M059J (cell line): ENCODE measurements around the gene CFAP300. TPM values are rescaled to one million over a fixed set of nuclear protein-coding genes. Genes with fewer than 3 reads are reported as not detected.
A peak's percentile ranks its signal among the peaks of the same experiment; 100 is the strongest.

Source experiments
- DNase-seq: peaks from one replicate; pipeline ENCODE4 v3.0.0-alpha.2; 2012; ENCODE audit warnings: low read depth
- total RNA-seq: library from RNA; depleted of rRNA; stranded (reverse); fragments of >200 nt; shearing (Covaris generic); gene quantifications from 2 replicates; pipeline ENCODE4 v1.2.3, GENCODE V29; 2014; rRNA removed

The CFAP300 gene
- total RNA-seq, result 2.5 and 5.6 TPM in 2 replicates

DNA sequence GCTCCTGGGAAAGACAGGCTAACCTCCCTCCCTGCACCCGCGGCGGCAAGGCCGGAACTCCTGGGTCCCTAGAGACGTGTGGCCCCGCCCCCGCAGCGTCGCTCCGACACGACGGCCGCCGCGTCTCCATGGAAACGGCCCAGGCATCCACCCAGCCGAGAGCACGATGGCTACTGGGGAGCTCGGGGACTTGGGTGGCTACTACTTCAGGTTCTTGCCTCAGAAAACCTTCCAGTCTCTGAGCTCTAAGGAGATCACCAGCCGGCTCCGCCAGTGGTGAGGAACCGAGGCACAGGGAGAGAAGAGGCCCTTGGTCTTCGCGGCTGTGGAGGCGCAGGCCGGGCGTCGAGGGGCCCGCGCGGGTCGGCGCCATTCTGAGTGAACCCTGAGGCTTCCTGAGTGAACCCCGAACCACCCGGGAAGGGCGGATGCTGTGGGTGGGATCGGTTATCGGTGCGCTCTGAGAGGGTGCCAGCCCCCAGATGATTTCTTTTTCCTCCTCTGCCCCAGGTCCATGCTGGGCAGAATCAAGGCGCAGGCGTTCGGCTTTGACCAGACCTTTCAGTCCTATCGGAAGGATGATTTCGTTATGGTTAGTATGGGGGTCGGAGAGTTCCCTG lies at the start of gene CFAP300:
Gene CFAP300 (plus strand): TSS at position 133 of the 620 bp plus-strand sequence. CDS start 34 bp downstream, at position 167.
- DNase-seq, result peak; percentile 83

DNA sequence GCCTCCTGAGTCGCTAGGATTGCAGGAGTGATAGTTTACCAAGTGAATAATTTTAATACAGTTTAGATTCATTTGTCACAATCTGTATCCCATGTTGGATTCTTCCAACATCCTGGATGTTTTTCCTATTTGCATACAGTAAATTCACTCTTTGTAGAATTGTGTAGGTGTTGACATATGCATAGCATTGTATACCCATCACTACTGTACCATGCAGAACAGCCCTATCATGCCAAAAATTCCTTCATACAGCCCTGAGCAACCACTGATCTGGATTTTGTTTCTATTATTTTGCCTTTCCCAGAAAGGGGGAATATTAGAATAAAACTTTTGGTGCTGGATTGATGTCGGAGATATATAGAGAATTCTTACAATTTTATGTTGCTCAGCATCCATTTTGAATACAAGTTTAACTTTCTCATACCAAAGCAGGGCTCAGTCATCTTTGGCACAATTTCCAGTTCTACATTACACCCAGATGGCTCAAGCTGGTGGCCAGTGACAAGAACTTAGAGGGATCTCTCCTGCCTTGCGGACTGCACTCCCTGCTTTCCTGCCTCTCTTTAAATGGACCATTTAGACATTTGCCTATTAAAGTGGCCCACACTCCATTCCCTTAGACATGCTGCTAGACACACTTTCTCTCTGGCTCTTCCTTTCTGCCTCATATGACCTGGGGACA lies 45.4 kb upstream of the CFAP300 start:
- DNase-seq, result no peak

DNA sequence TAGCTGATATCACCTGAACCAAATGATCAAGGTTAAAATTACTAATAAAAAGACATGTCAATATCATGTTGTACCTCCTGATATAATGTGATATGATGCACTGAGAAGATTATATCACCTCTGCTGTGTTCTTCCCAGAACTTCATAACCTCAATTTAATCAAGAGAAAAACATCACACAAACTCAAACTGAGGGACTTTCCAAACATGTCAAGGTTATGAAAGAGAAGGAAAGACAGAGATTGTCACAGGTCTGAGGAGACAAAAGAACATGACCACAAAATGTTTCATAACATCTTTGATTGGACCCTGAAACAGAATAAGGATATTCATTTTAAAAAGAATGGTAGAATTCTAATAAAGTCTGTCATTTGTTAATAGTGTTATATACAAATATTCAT lies 43.0 kb upstream of the CFAP300 start:
- DNase-seq, result no peak

DNA sequence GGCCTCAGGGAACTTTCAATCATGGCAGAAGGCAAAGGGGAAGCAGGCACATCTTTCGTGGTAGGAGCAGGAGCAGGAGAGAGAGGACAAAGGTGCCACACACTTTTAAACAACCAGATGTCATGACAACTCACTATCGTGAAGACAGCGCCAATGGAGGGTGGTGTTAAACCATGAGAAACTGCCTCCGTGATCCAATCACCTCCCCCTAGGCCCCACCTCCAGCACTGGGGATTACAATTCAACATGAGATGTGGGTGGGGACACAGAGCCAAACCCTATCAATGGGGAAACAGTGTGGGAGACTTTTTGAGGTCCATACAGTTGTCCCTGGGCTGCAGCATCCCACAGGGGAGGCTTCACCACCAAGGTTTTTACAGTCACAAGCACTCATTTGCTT lies 41.9 kb upstream of the CFAP300 start:
- DNase-seq, result no peak

DNA sequence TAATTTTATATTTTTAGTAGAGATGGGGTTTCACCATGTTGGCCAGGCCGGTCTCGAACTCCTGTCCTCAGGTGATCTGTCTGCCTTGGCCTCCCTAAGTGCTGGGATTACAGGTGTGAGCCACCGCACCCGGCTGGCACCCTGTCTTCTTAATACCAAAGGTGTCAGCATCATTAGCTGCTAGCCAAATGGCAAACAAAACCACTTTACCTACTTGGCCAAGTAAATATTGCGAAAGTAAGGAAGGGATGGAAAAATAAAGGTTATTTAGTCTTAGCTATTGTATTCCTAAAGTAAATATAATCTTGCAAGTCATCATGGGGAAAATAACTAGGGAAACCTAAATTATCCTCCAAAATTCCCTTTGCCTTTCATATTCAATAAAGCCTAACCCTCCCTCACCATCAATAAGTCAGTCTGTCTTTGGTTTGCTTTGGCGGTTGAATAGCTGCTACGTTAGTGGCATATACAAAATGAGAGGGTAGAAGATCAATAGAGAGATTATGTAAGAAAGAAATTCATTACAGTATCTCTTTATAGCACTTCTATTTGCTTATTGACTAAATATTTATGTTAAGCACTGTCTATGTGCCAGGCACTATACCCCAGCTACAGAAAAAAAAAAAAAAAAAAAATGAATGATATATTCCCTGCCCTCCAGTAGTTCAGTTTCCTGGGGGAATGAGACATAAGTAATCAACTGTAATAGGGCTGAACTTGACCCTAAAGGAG lies 40.2 kb upstream of the CFAP300 start:
- DNase-seq, result no peak

DNA sequence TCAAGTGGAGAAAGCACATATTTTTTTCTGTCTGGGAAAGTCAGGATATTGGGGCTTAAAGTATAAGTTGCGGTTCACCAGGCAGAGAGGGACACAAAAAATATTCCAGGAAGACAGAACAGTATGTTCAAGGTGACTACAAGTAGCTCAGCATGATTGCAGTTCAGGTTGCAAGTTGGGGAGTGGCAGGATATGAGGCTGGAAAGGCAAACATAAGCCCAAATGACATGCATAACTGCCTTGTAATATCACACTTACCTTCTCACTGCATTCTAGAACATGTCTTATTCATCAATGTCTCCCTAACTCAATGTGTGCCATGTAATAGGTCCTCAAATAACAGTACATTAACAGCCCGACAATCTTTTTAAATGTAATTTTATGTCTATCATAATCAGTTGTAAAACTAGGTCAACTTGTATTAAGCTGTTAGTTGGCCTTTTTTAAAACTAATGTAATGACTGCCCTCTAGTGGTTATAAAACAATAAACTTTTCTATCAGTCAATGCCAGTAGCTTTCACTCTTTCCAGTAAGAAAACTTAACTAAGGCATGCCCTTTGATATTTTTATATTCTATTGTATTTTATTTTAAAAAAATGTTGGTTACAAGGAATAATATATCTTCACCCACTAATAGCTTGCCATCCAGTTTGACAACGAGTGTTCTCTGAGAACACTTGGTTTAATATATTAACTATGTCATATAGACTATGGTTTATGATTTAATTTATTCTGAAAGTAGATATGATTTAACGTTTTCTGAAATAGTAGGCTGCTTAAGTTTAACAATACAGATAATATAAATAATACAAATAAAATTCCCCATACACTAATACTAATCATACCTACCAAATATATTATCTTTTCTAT lies 39.4 kb upstream of the CFAP300 start:
- DNase-seq, result peak; percentile 57

DNA sequence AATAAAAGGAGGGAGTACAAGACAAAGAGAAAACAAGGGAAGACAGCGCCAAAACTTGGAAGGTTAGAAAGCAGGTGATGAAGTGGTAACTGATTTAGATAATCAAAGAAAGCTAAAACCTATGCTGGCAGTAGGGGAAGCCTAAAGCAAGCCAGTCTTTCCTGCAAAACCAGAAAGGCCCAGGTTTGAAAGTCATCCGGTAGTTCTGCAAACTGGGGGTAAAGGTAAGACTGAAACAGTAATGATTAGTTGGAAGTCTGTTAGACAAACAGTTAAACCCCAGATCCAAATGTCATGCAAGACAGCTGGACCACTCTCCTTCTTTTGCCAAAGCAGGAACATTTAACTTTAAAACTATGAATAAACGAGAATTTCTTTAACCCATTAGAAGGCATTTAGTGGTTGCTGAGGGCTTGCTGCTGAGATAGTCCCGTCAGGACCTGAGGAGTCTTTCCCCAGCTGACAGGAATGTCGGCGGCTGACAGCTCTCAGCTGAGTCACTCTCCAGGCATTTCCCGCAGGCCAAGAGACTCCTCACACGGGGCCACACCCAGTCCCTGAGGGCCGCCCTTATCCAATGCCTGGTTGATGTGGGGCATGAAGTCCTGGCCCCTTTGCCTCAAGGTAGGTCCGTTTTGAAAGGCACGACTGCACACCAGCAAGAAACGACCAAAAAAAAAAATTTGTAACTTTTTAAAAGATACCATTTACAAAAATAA lies 36.3 kb upstream of the CFAP300 start:
- DNase-seq, result peak; percentile 95

DNA sequence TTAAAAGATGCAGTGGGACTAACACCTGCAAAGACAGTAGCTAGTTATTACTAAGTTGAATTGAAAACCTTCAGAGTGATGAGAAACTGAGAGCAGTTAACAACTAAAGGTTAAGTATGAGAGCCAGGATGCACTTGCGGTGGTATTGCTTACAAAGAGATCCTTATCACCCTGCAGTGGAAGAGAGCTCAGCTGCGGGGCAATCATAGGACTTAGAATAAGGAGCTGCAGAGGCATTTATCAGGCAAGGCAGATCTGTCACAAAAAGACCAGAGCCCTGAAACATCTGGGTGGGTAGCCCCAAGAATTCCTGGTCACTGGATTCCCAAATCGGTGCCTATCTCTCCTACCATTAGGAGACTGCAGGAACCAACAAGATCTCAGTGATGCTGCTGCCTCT lies 34.3 kb upstream of the CFAP300 start:
- DNase-seq, result peak; percentile 51

DNA sequence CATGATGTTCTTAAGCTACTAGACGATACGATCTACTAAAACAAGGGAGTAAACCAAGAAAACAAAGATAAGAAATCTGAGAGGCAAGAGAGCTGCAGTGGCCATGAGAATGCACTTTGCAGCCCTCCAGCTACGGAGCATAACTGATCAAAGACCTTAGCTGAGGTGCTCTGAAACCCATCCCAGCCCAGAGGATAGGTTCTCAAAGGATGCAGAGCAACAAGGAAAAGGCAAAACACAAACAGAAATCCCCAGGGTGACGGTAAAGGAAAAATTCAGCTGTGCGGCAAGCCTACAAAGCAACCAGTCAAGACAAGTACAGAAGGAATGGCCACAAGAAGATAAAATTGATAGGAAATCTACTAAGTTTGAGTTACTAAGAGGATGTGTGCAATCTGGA lies 32.5 kb upstream of the CFAP300 start:
- no peak for DNase-seq

DNA sequence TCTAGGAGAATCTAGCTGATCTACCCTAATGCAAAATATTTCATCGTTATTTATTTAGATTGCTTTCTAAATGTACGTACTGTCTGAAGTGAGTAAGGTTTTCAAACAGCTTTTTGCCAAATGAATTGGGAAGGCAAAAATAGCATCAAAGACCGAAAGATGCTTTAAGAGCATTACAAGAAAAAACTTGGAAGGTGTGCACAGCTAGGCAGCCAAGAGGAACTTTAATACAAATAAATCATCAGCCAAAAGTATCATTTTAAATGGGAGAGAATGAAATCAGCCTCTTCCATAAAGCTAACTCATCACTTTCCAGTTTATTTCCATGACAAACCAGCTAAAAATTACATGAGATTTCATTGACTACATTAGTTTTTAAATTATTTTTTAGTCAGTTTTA lies 30.2 kb upstream of the CFAP300 start:
- DNase-seq, result no peak

DNA sequence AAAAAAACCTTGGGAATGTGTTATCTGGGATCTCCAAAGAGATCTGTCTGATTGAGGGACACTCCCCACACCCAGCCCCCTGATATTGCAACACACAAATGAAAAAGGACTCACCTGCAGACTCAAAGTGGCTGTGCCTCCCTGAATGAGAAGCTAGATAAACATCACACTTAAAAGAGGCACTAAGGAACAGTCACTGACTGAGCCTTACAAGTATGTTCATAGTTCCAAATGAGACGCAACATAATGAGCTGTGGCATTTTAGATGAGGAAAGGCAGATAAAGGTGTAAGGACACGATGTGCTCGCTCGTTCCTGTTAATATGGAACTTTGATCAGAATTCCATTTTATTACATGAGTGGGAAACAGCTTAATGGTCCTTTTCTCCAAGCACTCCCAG lies 21.0 kb upstream of the CFAP300 start:
- no peak for DNase-seq

DNA sequence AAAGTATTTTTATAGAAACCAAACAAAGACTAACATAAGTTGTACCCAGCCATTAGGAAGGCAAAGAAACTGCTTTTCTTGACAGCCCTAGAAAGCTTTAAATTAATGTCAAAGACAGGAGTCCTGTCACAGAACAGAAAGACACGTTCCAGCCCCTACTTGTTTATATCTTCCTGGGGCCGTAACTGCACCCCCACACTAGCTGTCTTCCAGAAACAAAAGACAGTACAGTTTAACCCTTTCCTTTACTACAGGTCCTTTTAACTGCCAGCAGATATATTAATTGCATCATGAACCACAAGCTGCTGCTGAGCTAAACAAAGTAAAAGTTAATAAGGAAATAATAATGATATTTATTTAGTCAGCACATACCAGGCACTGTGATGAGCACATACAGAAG lies 20.3 kb upstream of the CFAP300 start:
- peak; percentile 6 for DNase-seq

DNA sequence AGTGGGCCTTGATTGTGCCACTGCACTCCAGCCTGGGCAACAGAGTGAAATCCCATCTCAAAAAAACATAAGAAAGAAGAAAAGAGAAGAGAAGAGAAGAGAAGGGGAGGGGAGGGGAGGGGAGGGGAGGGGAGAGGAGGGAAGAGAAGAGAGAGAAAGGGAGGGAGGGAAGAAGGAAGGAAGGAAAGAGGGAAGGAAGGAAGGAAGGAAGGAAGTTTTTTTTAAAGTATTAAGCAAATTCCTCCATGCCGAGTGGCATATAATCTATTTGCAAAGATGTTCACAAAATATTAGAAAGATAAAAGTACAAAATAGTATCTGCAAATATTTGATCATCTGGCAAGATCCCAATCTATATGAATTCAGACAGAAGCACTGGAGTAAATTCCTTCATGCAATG lies 10.5 kb upstream of the CFAP300 start:
- DNase-seq, result no peak

DNA sequence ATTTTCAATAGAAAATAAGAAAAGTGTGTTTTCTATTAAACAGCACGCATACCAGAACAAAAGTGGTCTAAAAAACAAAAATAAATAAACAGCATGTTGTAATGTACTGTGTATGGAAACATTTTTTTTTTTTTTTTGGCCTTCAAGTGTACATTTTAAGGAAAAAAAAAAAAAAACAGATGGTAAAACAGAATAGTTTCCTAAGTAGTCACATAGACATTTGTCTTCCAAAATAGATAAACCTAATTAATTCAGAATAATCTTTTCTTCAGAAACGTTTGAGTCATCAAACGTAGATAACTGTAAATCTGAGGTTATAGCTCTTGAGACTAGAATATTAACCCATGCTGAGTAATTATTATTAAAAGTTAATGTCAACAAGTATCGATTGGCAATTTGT lies 396 bp upstream of the CFAP300 start:
- no peak for DNase-seq

DNA sequence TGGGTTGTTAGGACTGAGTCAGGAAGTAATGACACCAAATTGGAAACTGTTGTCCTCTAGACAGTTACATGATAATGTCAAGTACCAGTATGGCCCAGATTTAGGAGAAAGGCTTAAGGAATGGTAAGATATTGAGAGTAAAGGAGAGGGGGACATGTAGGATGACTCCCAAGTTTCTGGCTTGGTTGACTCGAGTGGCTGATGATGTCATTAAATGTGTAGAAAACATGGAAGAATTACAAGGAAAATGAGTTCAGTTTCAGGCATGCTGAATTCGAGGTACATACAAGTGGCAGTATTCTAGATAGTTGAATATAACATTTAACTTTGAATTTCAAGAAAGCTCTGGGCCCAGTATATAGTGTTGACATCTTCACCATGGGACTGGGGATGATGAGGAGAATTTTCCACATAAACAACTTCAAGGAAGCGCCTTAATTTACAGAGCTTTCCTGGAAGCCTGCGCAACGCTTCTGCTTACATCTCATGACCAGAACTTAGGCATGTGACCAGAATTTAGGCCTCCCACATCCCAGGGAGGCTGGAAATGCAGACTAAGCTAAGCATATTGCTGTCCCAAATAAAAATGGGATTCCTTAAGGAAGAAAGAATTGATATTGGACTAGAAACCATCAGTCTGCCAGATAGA lies 3.8 kb downstream of the CFAP300 start:
- no peak for DNase-seq

DNA sequence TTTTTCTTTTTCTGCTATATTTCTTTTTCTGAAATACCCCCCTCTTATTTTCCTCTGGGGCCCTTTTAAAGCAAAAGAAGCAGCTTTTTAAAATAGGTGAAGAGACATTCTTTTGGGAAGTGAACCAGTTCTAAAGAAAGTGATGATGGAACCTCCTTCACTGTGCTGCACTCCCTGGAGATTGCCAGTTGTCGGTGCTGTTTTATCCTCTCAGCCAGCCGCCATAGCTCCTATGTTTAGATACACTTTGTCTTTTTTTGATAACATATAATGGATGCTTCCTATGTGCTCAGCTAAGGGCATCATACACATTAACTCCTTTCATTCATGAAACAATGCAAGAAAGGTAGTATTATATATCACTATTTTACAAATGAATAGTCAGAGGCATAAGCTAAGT lies 14.0 kb downstream of the CFAP300 start:
- DNase-seq, result no peak

DNA sequence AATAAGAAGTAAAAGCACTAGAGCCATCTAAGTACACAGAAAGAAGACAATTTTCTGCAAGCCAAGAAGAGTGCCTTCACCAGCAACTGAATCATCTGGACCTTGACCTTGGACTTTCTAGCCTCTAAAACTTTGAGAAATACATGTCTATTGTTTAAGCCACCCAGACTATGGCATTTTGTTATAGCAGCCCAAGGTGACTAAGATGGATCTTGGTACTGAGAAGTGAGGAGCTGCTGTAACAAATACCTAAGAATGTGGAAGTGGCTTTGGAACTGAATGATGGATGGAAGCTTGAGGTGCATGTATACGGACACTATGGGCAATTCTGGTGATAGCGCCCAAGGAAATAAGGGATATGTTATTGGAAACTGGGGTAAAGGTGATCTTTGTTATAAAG lies 14.9 kb downstream of the CFAP300 start:
- no peak for DNase-seq

DNA sequence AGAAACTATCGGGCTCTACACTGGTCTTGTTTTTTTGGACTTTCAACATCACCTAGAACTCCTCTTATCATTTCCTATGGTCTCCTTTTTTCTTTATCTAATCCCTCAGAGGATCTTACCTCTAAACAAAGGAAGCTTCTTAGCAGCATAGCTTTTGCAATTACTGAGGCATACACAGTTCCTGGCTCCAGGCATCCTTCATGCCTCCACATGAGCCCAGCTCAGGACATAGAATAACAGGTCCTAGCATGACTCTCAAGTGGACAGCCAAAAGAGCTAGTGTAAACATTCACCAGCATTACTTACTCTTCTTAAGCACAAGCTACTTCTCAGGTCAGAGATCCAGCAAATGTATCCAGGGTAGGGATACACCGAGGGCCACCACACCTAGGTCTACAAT lies 17.1 kb downstream of the CFAP300 start:
- no peak for DNase-seq

DNA sequence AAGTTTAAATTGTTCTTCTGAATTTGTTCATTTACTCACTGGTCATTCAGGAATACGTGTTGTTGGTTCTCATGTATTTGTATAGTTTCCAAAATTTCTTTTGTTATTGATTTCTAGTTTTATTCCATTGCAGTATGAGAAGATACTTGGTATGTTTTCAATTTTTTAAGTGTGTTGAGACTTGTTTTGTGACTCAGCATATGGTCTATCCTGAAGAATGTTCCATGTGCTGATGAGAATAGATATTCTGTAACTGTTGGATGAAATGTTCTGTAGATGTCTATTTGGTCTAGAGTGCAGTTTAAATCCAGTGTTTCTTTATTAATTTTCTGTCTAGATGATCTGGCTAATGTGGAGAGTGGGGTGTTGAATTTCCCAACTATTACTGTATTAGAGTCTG lies 23.5 kb downstream of the CFAP300 start:
- DNase-seq, result no peak

DNA sequence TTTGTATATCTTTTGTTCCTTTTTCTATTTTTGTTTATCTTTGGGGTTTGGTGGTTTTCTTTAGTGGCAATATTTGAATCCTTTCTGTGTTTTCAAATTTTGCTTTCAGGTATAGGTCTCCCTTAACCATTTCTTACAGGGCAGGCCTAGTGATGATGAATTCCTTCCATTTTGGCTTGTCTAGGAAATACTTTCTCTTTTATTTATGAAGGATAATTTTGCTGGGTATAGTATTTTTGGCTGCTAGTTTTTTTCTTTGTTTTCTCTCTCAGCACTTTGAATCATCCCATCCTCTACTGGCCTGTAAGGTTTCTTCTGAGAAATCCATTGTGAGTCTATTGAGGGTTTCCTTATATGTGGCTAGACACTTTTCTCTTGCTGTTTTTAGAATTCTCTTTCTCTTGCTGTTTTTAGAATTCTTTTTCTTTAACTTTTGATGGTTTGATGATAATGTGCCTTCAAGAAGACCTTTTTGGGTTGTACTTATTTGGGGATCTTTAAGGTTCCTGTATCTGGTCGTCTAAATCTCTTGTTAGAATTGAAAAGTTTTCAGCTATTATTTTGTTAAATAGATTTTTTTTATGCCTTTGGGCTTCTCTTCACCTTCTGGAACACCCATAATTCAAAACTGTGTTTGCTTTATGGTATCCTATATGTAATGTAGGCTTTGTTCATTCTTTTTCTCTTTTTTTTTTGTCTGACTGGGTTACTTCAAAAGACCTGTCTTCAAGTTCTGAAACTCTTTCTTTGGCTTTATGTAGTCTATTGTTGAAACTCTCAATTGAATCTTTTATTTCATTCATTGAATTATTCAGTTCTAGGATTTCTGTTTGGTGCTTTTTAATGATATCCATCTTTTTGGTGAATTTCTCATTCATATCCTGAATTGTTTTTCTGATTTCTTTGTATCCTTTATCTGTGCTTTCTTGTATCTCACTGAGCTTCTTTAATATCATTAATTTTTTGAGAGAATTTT lies 24.5 kb downstream of the CFAP300 start:
- no peak for DNase-seq
